Psoas muscle (tissue), 8 donors: ENCODE measurements around the gene ANGPTL1. TPM values are rescaled to one million over a fixed set of nuclear protein-coding genes. Genes with fewer than 3 reads are reported as not detected.

ENCODE experiments used
- ATAC-seq, 4 donors: fragments of 200-7000 bp; cut with Tn5 transposase; one replicate each; pipeline ENCODE4 v1.9.1; 2020; ENCODE audit warnings: moderate library complexity in 3 of 4, mild to moderate bottlenecking in 2 of 4
- DNase-seq, 2 donors: peaks; one replicate each; pipeline ENCODE4 v3.0.0-alpha.2; 2020
- H3K27ac ChIP-seq: fragments of 200-600 bp; one replicate; pipeline ENCODE4 v1.8.0; 2022
- H3K27me3 ChIP-seq, 3 donors: fragments of 200-600 bp in 1 of 3; one replicate each; pipeline versions ENCODE4 v1.6.1 to v1.8.0; 2013 to 2022; ENCODE audit warnings: low read length in 2 of 3, mild to moderate bottlenecking in 2 of 3, moderate library complexity in 1 of 3; ENCODE audit not compliant: insufficient read depth in 3 of 3
- H3K36me3 ChIP-seq, 2 donors: fragments of 200-600 bp in 1 of 2; one replicate each; pipeline versions ENCODE4 v1.6.1 to v1.8.0; 2013 to 2022; ENCODE audit warnings: low read depth in 1 of 2, mild to moderate bottlenecking in 1 of 2, moderate library complexity in 1 of 2; ENCODE audit not compliant: insufficient read depth in 1 of 2
- H3K4me1 ChIP-seq: fragments of 200-600 bp; one replicate; pipeline ENCODE4 v1.8.0; 2022
- H3K4me3 ChIP-seq: fragments of 200-600 bp; one replicate; pipeline ENCODE4 v1.8.0; 2022; ENCODE audit warnings: mild to moderate bottlenecking
- H3K9me3 ChIP-seq: fragments of 200-600 bp; one replicate; pipeline ENCODE4 v1.8.0; 2022
- WGBS, 3 donors: extraction: QIAGEN DNeasy Blood & Tissue Kit; methylation state at CpG; one replicate each; pipeline versions ENCODE4 v1.1.6 to v1.1.7; 2013; 5-methylcytosine and 5-hydroxymethylcytosine counted together
- intact Hi-C, 2 donors: fragments of 100-400 bp; cut with DNase I; formaldehyde crosslinking; loops; one replicate each; pipeline versions ENCODE4 v1.11.0 to v1.14.2; 2022
- long read RNA-seq, 2 donors: library from polyadenylated mRNA; unstranded; transcript quantifications; one replicate each; pipeline ENCODE4 v2.0.0, GENCODE V29; 2021
- polyA plus RNA-seq, 3 donors: library from polyadenylated mRNA; stranded (reverse); fragments of 200-250 nt; gene quantifications; one replicate each; pipeline ENCODE4 v1.2.3, GENCODE V29; 2013
- total RNA-seq, 4 donors: library from RNA; stranded (reverse); fragmentation: NEBNext Ultra II Directional in 2 of 4; extraction: Animal tissue kit (Norgen Biotek cat#: 25700) in 2 of 4; gene quantifications; one replicate each; pipeline versions ENCODE4 v1.2.1 to v1.2.4, GENCODE V29; 2021 to 2023
- TF ChIP-seq, protein P1 (sequence below): fragments of 200-600 bp; IDR thresholded peaks from one replicate; pipeline ENCODE4 v1.8.0; 2022; ENCODE audit warnings: antibody characterized with exemption
- donor health status: healthy with polysubstance abuse.
- donor health status: DM: no; HTN: no; CAD: no; lungs with moderate emphysema.
- donor health status: Bipolar disorder and iron deficiency.
- donor health status: healthy.
- donor health status: DM: yes; HTN: yes; CAD: no.
- donor health status: DM: no; HTN: no; CAD: no.
- donor health status: DM: no; HTN: no; CAD: no.
- donor health status: DM: yes; HTN: yes; CAD: no.

The ANGPTL1 gene
- total RNA-seq (10 to 100 TPM; 25.3 to 46.9 (median 42.2) TPM), polyA plus RNA-seq (10 to 100 TPM; 12.9 to 52.4 (median 26.1) TPM)
- long read RNA-seq, donor 1, partial matches to known transcripts, result 20 of 22 reads
- long read RNA-seq, donor 1, other reads (novel, unspliced or antisense), result 1 of 22 reads
- long read RNA-seq, donor 2, transcript ANGPTL1-201 (6 exons, 3,348 nt), result major isoform, 6 of 64 reads
- long read RNA-seq, donor 2, partial matches to known transcripts, result 51 of 64 reads
- long read RNA-seq, donor 2, other reads (novel, unspliced or antisense), result 6 of 64 reads

- H3K27ac ChIP-seq, result peak within 1 kb of the TSS; percentile 74
- ATAC-seq (peak in 3 of 4 donors; percentile 37 to 40 (median 39)), DNase-seq (no peak)
- H3K36me3 ChIP-seq, result no peaks in the 10 kb centered on the region
- peak within 1 kb of the TSS; percentile 72 for H3K4me3 ChIP-seq
- 11 to 26% (median 20%) methylated on average over 4 of the region's 4 CpGs for WGBS, 3 donors
- no peaks in the 10 kb centered on the region for H3K9me3 ChIP-seq
- peaks cover 8% of the 10 kb centered on the region for H3K4me1 ChIP-seq
- H3K27me3 ChIP-seq, result no peaks in the 10 kb centered on the region
- TF ChIP-seq, protein P1, sequence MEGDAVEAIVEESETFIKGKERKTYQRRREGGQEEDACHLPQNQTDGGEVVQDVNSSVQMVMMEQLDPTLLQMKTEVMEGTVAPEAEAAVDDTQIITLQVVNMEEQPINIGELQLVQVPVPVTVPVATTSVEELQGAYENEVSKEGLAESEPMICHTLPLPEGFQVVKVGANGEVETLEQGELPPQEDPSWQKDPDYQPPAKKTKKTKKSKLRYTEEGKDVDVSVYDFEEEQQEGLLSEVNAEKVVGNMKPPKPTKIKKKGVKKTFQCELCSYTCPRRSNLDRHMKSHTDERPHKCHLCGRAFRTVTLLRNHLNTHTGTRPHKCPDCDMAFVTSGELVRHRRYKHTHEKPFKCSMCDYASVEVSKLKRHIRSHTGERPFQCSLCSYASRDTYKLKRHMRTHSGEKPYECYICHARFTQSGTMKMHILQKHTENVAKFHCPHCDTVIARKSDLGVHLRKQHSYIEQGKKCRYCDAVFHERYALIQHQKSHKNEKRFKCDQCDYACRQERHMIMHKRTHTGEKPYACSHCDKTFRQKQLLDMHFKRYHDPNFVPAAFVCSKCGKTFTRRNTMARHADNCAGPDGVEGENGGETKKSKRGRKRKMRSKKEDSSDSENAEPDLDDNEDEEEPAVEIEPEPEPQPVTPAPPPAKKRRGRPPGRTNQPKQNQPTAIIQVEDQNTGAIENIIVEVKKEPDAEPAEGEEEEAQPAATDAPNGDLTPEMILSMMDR, result no peak
- intact Hi-C loops, result no loop called here
These were observed at the start of gene ANGPTL1 for GRCh38 chr1:178870944-178871343. Gene ANGPTL1 (minus strand): TSS chr1:178871077. CDS start chr1:178865776, 5,301 bp downstream.

GRCh38 chr1:178919581-178919980 lies 48.7 kb upstream of the ANGPTL1 start:
- 93 to 95% (median 94%) methylated on average over 2 of the region's 2 CpGs for WGBS, 3 donors
- H3K4me3 ChIP-seq, result no peak overlapping the region
- intact Hi-C loops, result no loop called here
- H3K27ac ChIP-seq, result no peak overlapping the region
- no peaks in the 10 kb centered on the region for H3K4me1 ChIP-seq
- ATAC-seq, result no peak
- DNase-seq, result no peak
- H3K27me3 ChIP-seq, result no peaks in the 10 kb centered on the region
- TF ChIP-seq, protein P1, result no peak
- H3K9me3 ChIP-seq, result peaks cover 3% of the 10 kb centered on the region
- no peaks in the 10 kb centered on the region for H3K36me3 ChIP-seq

GRCh38 chr1:178918955-178919354 lies 48.1 kb upstream of the ANGPTL1 start:
- DNase-seq (no peak), ATAC-seq (no peak)
- TF ChIP-seq, protein P1, result no peak
- no peak overlapping the region for H3K27ac ChIP-seq
- no peak overlapping the region for H3K4me3 ChIP-seq
- intact Hi-C loops, result no loop called here
- WGBS, 3 donors, result 82 to 84% (median 83%) methylated on average over 2 of the region's 2 CpGs
- no peaks in the 10 kb centered on the region for H3K9me3 ChIP-seq
- no peaks in the 10 kb centered on the region for H3K4me1 ChIP-seq
- H3K36me3 ChIP-seq, result no peaks in the 10 kb centered on the region
- no peaks in the 10 kb centered on the region for H3K27me3 ChIP-seq

DNA sequence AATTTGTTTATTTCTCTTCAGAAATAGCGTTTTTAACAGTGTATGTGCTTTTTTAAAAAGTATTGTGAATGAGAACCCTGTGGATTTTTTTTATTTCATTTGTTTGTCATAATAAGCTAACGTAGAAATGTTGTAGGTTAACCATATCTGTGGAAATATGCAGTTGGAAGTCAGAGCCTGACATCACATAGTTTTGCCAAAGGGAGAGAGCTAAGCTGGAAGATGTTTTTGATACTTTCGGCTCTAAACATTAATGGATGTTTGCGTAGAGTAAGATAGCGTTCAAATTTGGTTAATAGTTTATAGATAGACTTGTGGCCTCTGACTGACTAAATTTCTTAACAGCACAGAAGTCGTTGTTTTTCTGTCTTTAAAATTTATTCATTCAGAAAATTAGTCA lies 47.4 kb upstream of the ANGPTL1 start:
- Histone ChIP-seq H3K9me3 (no peaks in the 10 kb centered on the region), H3K4me1 (no peaks in the 10 kb centered on the region), H3K27me3 (no peaks in the 10 kb centered on the region), H3K27ac (no peak overlapping the region), H3K36me3 (no peaks in the 10 kb centered on the region), H3K4me3 (no peak overlapping the region)
- 90 to 91% (median 91%) methylated on average over 6 of the region's 6 CpGs for WGBS, 3 donors
- TF ChIP-seq, protein P1, result no peak
- intact Hi-C loops, result no loop called here
- DNase-seq, result no peak
- ATAC-seq, result no peak
